Pancreas (tissue), 10 donors: ENCODE measurements around the gene TMEM156. TPM values are rescaled to one million over a fixed set of nuclear protein-coding genes. Genes with fewer than 3 reads are reported as not detected.

Source experiments
- ATAC-seq, 4 donors: fragments of 200-7000 bp; cut with Tn5 transposase; one replicate each; pipeline versions ENCODE4 v1.8.0 to v1.9.1; 2020; ENCODE audit warnings: mild to moderate bottlenecking in 4 of 4, moderate library complexity in 4 of 4
- DNase-seq, 6 donors: peaks; one replicate each; pipeline ENCODE4 v3.0.0-alpha.2; 2020
- FAIRE-seq: peaks from 2 replicates; lab custom pipeline; 2012; peaks lifted over from hg19 to GRCh38; lab: Jason Lieb, UNC
- H3K27ac ChIP-seq, 4 donors: fragments of 200-600 bp; sonication (generic); 1 replicate in 3 of 4; 2 replicates in 1 of 4; pipeline versions ENCODE4 v1.5.0 to v1.8.0; 2020
- H3K27me3 ChIP-seq, 4 donors: fragments of 200-600 bp; one replicate each; pipeline ENCODE4 v1.8.0; 2021
- H3K36me3 ChIP-seq, 3 donors: fragments of 200-600 bp; sonication (generic) in 1 of 3; one replicate each; pipeline versions ENCODE4 v1.5.0 to v1.8.0; 2020 to 2021
- H3K4me1 ChIP-seq, 3 donors: fragments of 200-600 bp; one replicate each; pipeline ENCODE4 v1.8.0; 2021
- H3K4me3 ChIP-seq, 4 donors: fragments of 200-600 bp; sonication (generic) in 2 of 4; one replicate each; pipeline versions ENCODE4 v1.5.0 to v1.8.0; 2020 to 2021
- H3K9me3 ChIP-seq, 4 donors: fragments of 200-600 bp; one replicate each; pipeline ENCODE4 v1.8.0; 2021
- CTCF ChIP-seq, 4 donors: fragments of 200-600 bp; sonication (generic) in 3 of 4; IDR thresholded peaks; one replicate each; pipeline versions ENCODE4 v1.5.0 to v1.8.0; 2021; ENCODE audit warnings: antibody characterized with exemption in 4 of 4
- WGBS, 2 donors: extraction: QIAGEN DNeasy Blood & Tissue Kit; methylation state at CpG; one replicate each; pipeline ENCODE4 v1.1.7; 2013; 5-methylcytosine and 5-hydroxymethylcytosine counted together
- intact Hi-C, 3 donors: fragments of 100-400 bp; cut with DNase I; formaldehyde crosslinking; loops; one replicate each; pipeline versions ENCODE4 v1.11.1 to v1.14.2; 2022
- polyA plus RNA-seq, 2 donors: library from polyadenylated mRNA; stranded (reverse); fragments of 200-250 nt; gene quantifications; one replicate each; pipeline ENCODE4 v1.2.3, GENCODE V29; 2013
- total RNA-seq, 6 donors: library from RNA; stranded (reverse); fragmentation: NEBNext Ultra II Directional in 4 of 6; extraction: Animal tissue kit (Norgen Biotek cat#: 25700) in 4 of 6; gene quantifications; one replicate each; pipeline versions ENCODE4 v1.2.1 to v1.2.4, GENCODE V29; 2021 to 2023
- donor health status: healthy with polysubstance abuse.
- donor health status: DM: no; HTN: no; CAD: no; lungs with moderate emphysema.
- donor health status: DM: no; HTN: no; CAD: no.
- donor health status: control.
- donor health status: control.
- donor health status: Bipolar disorder and iron deficiency.
- donor health status: DM: yes; HTN: yes; CAD: no.
- donor health status: DM: no; HTN: no; CAD: no.
- donor health status: DM: no; HTN: no; CAD: no.
- donor health status: DM: yes; HTN: yes; CAD: no.

Gene TMEM156
- total and polyA plus RNA-seq, 8 donors = 0.08 to 1.8 (median 0.53) TPM

- no peaks in the 10 kb centered on the region for H3K4me1 ChIP-seq
- no peak for ATAC-seq
- H3K9me3 ChIP-seq = no peaks in the 10 kb centered on the region
- WGBS, 2 donors = 88 to 97% methylated on average over 8 of the region's 8 CpGs
- no peak overlapping the region for H3K27ac ChIP-seq
- H3K4me3 ChIP-seq = no peak overlapping the region
- H3K36me3 ChIP-seq = peaks cover 0 to 44% (median 14%) of the 10 kb centered on the region in 3 donors
- FAIRE-seq = no peak
- TF ChIP-seq CTCF (IDR thresholded peaks at IDR 0.05) = no peak
- H3K27me3 ChIP-seq = no peaks in the 10 kb centered on the region
- intact Hi-C loops = no loop called here
- no peak for DNase-seq
These were observed 114.7 kb downstream of the TMEM156 start for GRCh38 chr4:38917481-38918025.

Other genes with a start within 250 kb of the TMEM156 start
- gene TLR10, start 249.4 kb downstream of the TMEM156 start, total RNA-seq = 1 to 10 TPM in 1 of 6 donors, under 1 TPM in 4, not detected in 1; 0.04 to 1.2 (median 0.20) TPM
- gene TLR10, start 249.4 kb downstream of the TMEM156 start, polyA plus RNA-seq = under 1 TPM; 0.08 to 0.12 TPM
- gene TLR1, start 227.6 kb downstream of the TMEM156 start, total RNA-seq = 10 to 100 TPM in 2 of 6 donors, 1 to 10 TPM in 4; 3.7 to 25.3 (median 7.4) TPM
- 1 to 10 TPM; 1.3 to 1.4 TPM for gene TLR1, start 227.6 kb downstream of the TMEM156 start, polyA plus RNA-seq
- gene TLR6, start 175.6 kb downstream of the TMEM156 start, total RNA-seq = 1 to 10 TPM in 2 of 6 donors, under 1 TPM in 4; 0.19 to 3.9 (median 0.81) TPM
- gene TLR6, start 175.6 kb downstream of the TMEM156 start, polyA plus RNA-seq = under 1 TPM; 0.07 to 0.11 TPM
- 10 to 100 TPM; 18.0 to 42.8 (median 21.9) TPM for gene FAM114A1, start 164.6 kb downstream of the TMEM156 start, total RNA-seq
- gene FAM114A1, start 164.6 kb downstream of the TMEM156 start, polyA plus RNA-seq = 1 to 10 TPM; 8.0 to 8.2 TPM
- gene KLHL5, start 29.8 kb upstream of the TMEM156 start, total RNA-seq = 10 to 100 TPM in 3 of 6 donors, 1 to 10 TPM in 3; 8.1 to 34.6 (median 10.1) TPM
- 1 to 10 TPM; 5.3 to 7.2 TPM for gene KLHL5, start 29.8 kb upstream of the TMEM156 start, polyA plus RNA-seq
- 10 to 100 TPM in 5 of 6 donors, 1 to 10 TPM in 1; 6.3 to 21.6 (median 12.8) TPM for gene WDR19, start 150.1 kb upstream of the TMEM156 start, total RNA-seq
- gene WDR19, start 150.1 kb upstream of the TMEM156 start, polyA plus RNA-seq = 10 to 100 TPM; 22.8 to 41.3 TPM